HCT116 (cell line): ENCODE data around the gene ADAMTSL5. TPM values are rescaled to one million over a fixed set of nuclear protein-coding genes. Genes with fewer than 3 reads are reported as not detected.

Source experiments
- ATAC-seq: fragments of 200-7000 bp; cut with Tn5 transposase; 2 replicates; pipeline ENCODE4 v1.9.1; 2020; ENCODE audit warnings: mild to moderate bottlenecking, moderate library complexity
- BruUV-seq: library from RNA; stranded (reverse); fragments of 400-500 nt; replicated peaks from 2 replicates; lab custom pipeline; 2021; lab: Mats Ljungman, UMichigan
- CTCF ChIA-PET: fragments of 300-600 bp; sonication (Branson Sonifier 250); formaldehyde crosslinking; loops from one replicate; lab custom pipeline; 2021; ENCODE audit warnings: antibody characterized with exemption; lab: Charles Lee
- POLR2A ChIA-PET: fragments of 300-600, 350-600 bp; sonication (Branson Sonifier 250); formaldehyde crosslinking; loops from one replicate; lab custom pipeline; 2021; ENCODE audit warnings: antibody characterized with exemption; lab: Charles Lee
- RAD21 ChIA-PET, 2 experiments: fragments of 300-600 bp; sonication (Branson Sonifier 250); formaldehyde crosslinking; loops; one replicate each; lab custom pipeline; 2023; ENCODE audit warnings: low total read pairs in 2 of 2; ENCODE audit not compliant: uncharacterized antibody in 2 of 2, unreplicated experiment in 2 of 2, low non-redundant PET in 1 of 2; lab: Charles Lee
- DNase-seq: peaks from one replicate; pipeline ENCODE4 v3.0.0-alpha.2; 2010; ENCODE audit warnings: low read depth, low spot score
- H2AFZ ChIP-seq: fragments of 200-600 bp; shearing (Covaris generic), sonication (generic); 2 replicates; pipeline ENCODE4 v1.6.1; 2017; ENCODE audit warnings: low read depth, mixed run types, mixed read lengths, antibody characterized with exemption, low read length; ENCODE audit not compliant: poor library complexity, severe bottlenecking
- H3K27ac ChIP-seq: 2 replicates; pipeline ENCODE4 v1.5.1; 2012; ENCODE audit warnings: low read depth, low read length
- H3K27me3 ChIP-seq: fragments of 200-600 bp; sonication (generic); 2 replicates; pipeline ENCODE4 v1.6.1; 2016; ENCODE audit warnings: mixed run types, low read length, mixed read lengths; ENCODE audit not compliant: insufficient read depth
- H3K36me3 ChIP-seq, 2 experiments: fragments of 200-500 bp in 1 of 2; fragments of 200-600 bp in 1 of 2; sonication (Bioruptor generic) in 1 of 2; sonication (generic) in 1 of 2; 2 replicates each; pipeline versions ENCODE4 v1.5.1 to v1.6.1; 2014 to 2016; ENCODE audit warnings: low read length in 2 of 2, inconsistent platforms in 1 of 2, mixed read lengths in 1 of 2, mixed run types in 1 of 2; ENCODE audit not compliant: insufficient read depth in 2 of 2, control insufficient read depth in 1 of 2
- H3K4me1 ChIP-seq, 2 experiments: fragments of 200-600 bp in 1 of 2; sonication (generic) in 1 of 2; 2 replicates each; pipeline versions ENCODE4 v1.5.1 to v1.6.1; 2012 to 2017; ENCODE audit warnings: low read length in 2 of 2, inconsistent platforms in 1 of 2, mild to moderate bottlenecking in 1 of 2, mixed read lengths in 1 of 2, mixed run types in 1 of 2, moderate library complexity in 1 of 2; ENCODE audit not compliant: insufficient read depth in 2 of 2, control insufficient read depth in 1 of 2
- H3K4me2 ChIP-seq: fragments of 200-600 bp; sonication (generic); 2 replicates; pipeline ENCODE4 v1.6.1; 2017; ENCODE audit warnings: mixed run types, low read length, mixed read lengths
- H3K4me3 ChIP-seq, 2 experiments: fragments of 200-600 bp in 1 of 2; sonication (generic) in 1 of 2; replicated peaks in 1 of 2; 2 replicates each; pipeline ENCODE4 v1.5.1; 2011 to 2016; ENCODE audit warnings: low read length in 2 of 2, control low read depth in 1 of 2, low read depth in 1 of 2, mild to moderate bottlenecking in 1 of 2, mixed read lengths in 1 of 2, mixed run types in 1 of 2
- H3K79me2 ChIP-seq: fragments of 200-600 bp; sonication (generic); 2 replicates; pipeline ENCODE4 v1.6.1; 2017; ENCODE audit warnings: mild to moderate bottlenecking, mixed run types, low read length, moderate library complexity, mixed read lengths; ENCODE audit not compliant: insufficient read depth
- H3K9ac ChIP-seq: fragments of 200-600 bp; sonication (generic); 2 replicates; pipeline ENCODE4 v1.6.1; 2016; ENCODE audit warnings: low read length, mixed read lengths
- H3K9me2 ChIP-seq: fragments of 200-600 bp; sonication (generic), shearing (Covaris generic); 2 replicates; pipeline ENCODE4 v1.6.1; 2017; ENCODE audit warnings: mixed run types, mild to moderate bottlenecking, moderate library complexity; ENCODE audit not compliant: insufficient read depth
- H3K9me3 ChIP-seq, 2 experiments: fragments of 200-500 bp in 1 of 2; fragments of 200-600 bp in 1 of 2; sonication (Bioruptor generic) in 1 of 2; sonication (generic) in 1 of 2; 2 replicates each; pipeline ENCODE4 v1.6.1; 2014 to 2017; ENCODE audit warnings: low read length in 2 of 2, mixed read lengths in 2 of 2, inconsistent platforms in 1 of 2, low read depth in 1 of 2, mild to moderate bottlenecking in 1 of 2, mixed run types in 1 of 2, moderate library complexity in 1 of 2; ENCODE audit not compliant: control insufficient read depth in 1 of 2, insufficient read depth in 1 of 2
- H4K20me1 ChIP-seq: fragments of 200-600 bp; sonication (generic), shearing (Covaris generic); 2 replicates; pipeline ENCODE4 v1.6.1; 2017; ENCODE audit warnings: mixed run types, mild to moderate bottlenecking, moderate library complexity; ENCODE audit not compliant: insufficient read depth
- CBX3 ChIP-seq: IDR thresholded peaks from 2 replicates; pipeline ENCODE4 v1.6.1; 2012; ENCODE audit warnings: low read depth
- CEBPB ChIP-seq: IDR thresholded peaks from 2 replicates; pipeline ENCODE4 v1.6.1; 2012; ENCODE audit warnings: low read depth
- EGR1 ChIP-seq: IDR thresholded peaks from 2 replicates; pipeline ENCODE4 v1.6.1; 2012; ENCODE audit warnings: low read depth
- ELF1 ChIP-seq: IDR thresholded peaks from 2 replicates; pipeline ENCODE4 v1.6.1; 2012; ENCODE audit warnings: low read depth, borderline replicate concordance
- EZH2 ChIP-seq: fragments of 200-600 bp; sonication (generic); IDR thresholded peaks from 2 replicates; pipeline ENCODE4 v1.6.1; 2017; ENCODE audit warnings: antibody characterized with exemption, mixed run types
- FOSL1 ChIP-seq: IDR thresholded peaks from 2 replicates; pipeline ENCODE4 v1.6.1; 2012; ENCODE audit warnings: low read depth
- JUND ChIP-seq: IDR thresholded peaks from 2 replicates; pipeline ENCODE4 v1.6.1; 2012
- POLR2A ChIP-seq: IDR thresholded peaks from 2 replicates; pipeline ENCODE4 v1.7.0; 2011; ENCODE audit warnings: borderline replicate concordance; ENCODE audit not compliant: insufficient read depth, insufficient read length; ENCODE audit errors: extremely low read depth
- RAD21 ChIP-seq: IDR thresholded peaks from 2 replicates; pipeline ENCODE4 v1.6.1; 2012; ENCODE audit warnings: low read depth, mild to moderate bottlenecking
- SIN3A ChIP-seq: IDR thresholded peaks from 2 replicates; pipeline ENCODE4 v1.6.1; 2012; ENCODE audit warnings: low read depth
- TCF7L2 ChIP-seq: IDR thresholded peaks from 2 replicates; pipeline ENCODE4 v1.7.0; 2011; ENCODE audit warnings: borderline replicate concordance, inconsistent platforms; ENCODE audit not compliant: insufficient read depth, insufficient read length; ENCODE audit errors: extremely low read depth
- YY1 ChIP-seq: IDR thresholded peaks from 2 replicates; pipeline ENCODE4 v1.6.1; 2011; ENCODE audit warnings: low read length, low read depth, moderate library complexity, mild to moderate bottlenecking; ENCODE audit not compliant: insufficient replicate concordance; ENCODE audit errors: extremely low read depth
- ZFX ChIP-seq: fragments of 450-650 bp; IDR thresholded peaks from 2 replicates; pipeline ENCODE4 v1.6.1; 2017
- ZNF274 ChIP-seq: fragments of 200-500 bp; sonication (Bioruptor generic); IDR thresholded peaks from 2 replicates; pipeline ENCODE4 v1.6.1; 2014; ENCODE audit warnings: mild to moderate bottlenecking, low read depth, low read length, inconsistent platforms
- intact Hi-C: fragments of 100-400 bp; cut with micrococcal nuclease; formaldehyde crosslinking; loops from 2 replicates; pipeline ENCODE4 v1.10.0; 2022
- total RNA-seq: library from RNA; stranded (reverse); gene quantifications from one replicate; pipeline ENCODE4 v1.2.1, GENCODE V29; 2021; ENCODE audit not compliant: unreplicated experiment
- TF ChIP-seq, protein P1 (sequence below): IDR thresholded peaks from 2 replicates; pipeline ENCODE4 v1.6.1; 2012
- TF ChIP-seq, protein P2 (sequence below): IDR thresholded peaks from 2 replicates; pipeline ENCODE4 v1.6.1; 2011; ENCODE audit warnings: mild to moderate bottlenecking, low read length, moderate library complexity; ENCODE audit not compliant: insufficient replicate concordance; ENCODE audit errors: extremely low read depth
- TF ChIP-seq, protein P3 (sequence below): IDR thresholded peaks from 2 replicates; pipeline ENCODE4 v1.6.1; 2012; ENCODE audit warnings: low read depth
- TF ChIP-seq, protein P4 (sequence below): IDR thresholded peaks from 2 replicates; pipeline ENCODE4 v1.6.1; 2012
- TF ChIP-seq, protein P5 (sequence below), 3 experiments: fragments of 200-600 bp in 1 of 3; sonication (generic) in 1 of 3; IDR thresholded peaks in 2 of 3; conservative IDR thresholded peaks in 1 of 3; 2 replicates each; pipeline ENCODE4 v1.5.1; 2012 to 2017; ENCODE audit warnings: low read depth in 2 of 3, low read length in 2 of 3, antibody characterized with exemption in 1 of 3, borderline replicate concordance in 1 of 3, control low read depth in 1 of 3, mild to moderate bottlenecking in 1 of 3, mixed read lengths in 1 of 3, mixed run types in 1 of 3, moderate library complexity in 1 of 3; ENCODE audit not compliant: insufficient read depth in 1 of 3

ADAMTSL5 gene
- total RNA-seq, 1 experiment from 2014 or later, result 24.0 TPM

DNA sequence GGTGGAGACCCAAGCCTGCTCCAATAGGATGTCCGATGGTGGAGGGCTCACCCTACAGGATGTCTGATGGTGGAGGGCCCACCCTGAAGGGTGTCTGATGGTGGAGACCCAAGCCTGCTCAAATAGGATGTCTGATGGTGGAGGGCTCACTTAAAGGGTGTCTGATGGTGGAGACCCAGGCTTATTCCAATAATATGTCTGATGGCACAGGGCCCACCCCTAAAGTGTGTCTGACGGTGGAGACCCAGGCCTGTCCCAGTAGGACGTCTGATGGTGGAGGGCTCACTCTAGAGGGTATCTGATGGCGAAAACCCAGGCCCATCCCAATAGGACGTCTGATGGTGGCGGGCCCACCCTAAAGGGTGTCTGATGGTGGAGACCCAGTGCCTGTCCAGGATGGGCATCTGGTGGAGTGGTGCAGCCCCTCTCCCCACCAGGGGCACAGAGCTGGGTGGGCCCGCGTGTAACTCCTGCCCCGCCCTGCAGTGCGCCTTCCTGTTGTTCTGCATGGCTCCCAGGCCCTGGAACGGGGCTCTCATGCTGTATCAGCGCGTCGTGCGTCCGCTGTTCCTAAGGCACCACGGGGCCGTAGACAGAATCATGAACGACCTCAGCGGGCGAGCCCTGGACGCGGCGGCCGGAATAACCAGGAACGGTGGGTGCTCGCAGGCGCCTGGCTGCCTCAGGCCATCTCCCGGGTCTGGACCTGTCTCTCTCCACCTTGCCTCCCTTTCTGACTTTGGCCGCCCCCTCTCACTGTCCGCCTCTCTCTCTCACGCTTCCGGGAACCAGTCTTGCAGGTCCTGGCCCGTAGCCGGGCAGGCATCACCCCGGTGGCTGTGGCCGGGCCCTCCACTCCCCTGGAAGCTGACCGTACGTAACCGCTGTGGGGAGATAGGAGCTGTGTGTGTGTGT, 16.8 kb downstream of the ADAMTSL5 start:
- RAD21 ChIA-PET, result no interaction called here
- peaks cover 13 to 30% of the 10 kb centered on the region in 2 experiments; a peak in 3 of 4 replicates for H3K4me1 ChIP-seq

More for the DNA sequence above, 16.8 kb downstream of the ADAMTSL5 start:
- intact Hi-C loops, result no loop called here
- Histone ChIP-seq H3K79me2 (peaks cover 7% of the 10 kb centered on the region; the same call in 1 of the 2 replicates), H3K9me2 (no peaks in the 10 kb centered on the region), H3K27ac (no peak overlapping the region), H2AFZ (no peak overlapping the region), H4K20me1 (no peaks in the 10 kb centered on the region), H3K36me3 (no peaks in the 10 kb centered on the region), H3K9ac (no peak overlapping the region), H3K4me3 (no peak overlapping the region), H3K9me3 (no peaks in the 10 kb centered on the region), H3K27me3 (no peaks in the 10 kb centered on the region), H3K4me2 (no peak overlapping the region)
- no peak for TF ChIP-seq ZFX
- no peak for TF ChIP-seq JUND
- TF ChIP-seq CBX3, result no peak
- TF ChIP-seq, protein P1, sequence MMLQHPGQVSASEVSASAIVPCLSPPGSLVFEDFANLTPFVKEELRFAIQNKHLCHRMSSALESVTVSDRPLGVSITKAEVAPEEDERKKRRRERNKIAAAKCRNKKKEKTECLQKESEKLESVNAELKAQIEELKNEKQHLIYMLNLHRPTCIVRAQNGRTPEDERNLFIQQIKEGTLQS, result no peak
- TF ChIP-seq, protein P2, sequence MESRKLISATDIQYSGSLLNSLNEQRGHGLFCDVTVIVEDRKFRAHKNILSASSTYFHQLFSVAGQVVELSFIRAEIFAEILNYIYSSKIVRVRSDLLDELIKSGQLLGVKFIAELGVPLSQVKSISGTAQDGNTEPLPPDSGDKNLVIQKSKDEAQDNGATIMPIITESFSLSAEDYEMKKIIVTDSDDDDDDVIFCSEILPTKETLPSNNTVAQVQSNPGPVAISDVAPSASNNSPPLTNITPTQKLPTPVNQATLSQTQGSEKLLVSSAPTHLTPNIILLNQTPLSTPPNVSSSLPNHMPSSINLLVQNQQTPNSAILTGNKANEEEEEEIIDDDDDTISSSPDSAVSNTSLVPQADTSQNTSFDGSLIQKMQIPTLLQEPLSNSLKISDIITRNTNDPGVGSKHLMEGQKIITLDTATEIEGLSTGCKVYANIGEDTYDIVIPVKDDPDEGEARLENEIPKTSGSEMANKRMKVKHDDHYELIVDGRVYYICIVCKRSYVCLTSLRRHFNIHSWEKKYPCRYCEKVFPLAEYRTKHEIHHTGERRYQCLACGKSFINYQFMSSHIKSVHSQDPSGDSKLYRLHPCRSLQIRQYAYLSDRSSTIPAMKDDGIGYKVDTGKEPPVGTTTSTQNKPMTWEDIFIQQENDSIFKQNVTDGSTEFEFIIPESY, result no peak
- TF ChIP-seq, protein P3, sequence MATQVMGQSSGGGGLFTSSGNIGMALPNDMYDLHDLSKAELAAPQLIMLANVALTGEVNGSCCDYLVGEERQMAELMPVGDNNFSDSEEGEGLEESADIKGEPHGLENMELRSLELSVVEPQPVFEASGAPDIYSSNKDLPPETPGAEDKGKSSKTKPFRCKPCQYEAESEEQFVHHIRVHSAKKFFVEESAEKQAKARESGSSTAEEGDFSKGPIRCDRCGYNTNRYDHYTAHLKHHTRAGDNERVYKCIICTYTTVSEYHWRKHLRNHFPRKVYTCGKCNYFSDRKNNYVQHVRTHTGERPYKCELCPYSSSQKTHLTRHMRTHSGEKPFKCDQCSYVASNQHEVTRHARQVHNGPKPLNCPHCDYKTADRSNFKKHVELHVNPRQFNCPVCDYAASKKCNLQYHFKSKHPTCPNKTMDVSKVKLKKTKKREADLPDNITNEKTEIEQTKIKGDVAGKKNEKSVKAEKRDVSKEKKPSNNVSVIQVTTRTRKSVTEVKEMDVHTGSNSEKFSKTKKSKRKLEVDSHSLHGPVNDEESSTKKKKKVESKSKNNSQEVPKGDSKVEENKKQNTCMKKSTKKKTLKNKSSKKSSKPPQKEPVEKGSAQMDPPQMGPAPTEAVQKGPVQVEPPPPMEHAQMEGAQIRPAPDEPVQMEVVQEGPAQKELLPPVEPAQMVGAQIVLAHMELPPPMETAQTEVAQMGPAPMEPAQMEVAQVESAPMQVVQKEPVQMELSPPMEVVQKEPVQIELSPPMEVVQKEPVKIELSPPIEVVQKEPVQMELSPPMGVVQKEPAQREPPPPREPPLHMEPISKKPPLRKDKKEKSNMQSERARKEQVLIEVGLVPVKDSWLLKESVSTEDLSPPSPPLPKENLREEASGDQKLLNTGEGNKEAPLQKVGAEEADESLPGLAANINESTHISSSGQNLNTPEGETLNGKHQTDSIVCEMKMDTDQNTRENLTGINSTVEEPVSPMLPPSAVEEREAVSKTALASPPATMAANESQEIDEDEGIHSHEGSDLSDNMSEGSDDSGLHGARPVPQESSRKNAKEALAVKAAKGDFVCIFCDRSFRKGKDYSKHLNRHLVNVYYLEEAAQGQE, result no peak
- TF ChIP-seq FOSL1, result no peak
- TF ChIP-seq TCF7L2, result no peak
- TF ChIP-seq CEBPB, result no peak
- no peak for TF ChIP-seq YY1
- TF ChIP-seq EGR1, result no peak
- no peak for TF ChIP-seq SIN3A
- TF ChIP-seq, protein P4, sequence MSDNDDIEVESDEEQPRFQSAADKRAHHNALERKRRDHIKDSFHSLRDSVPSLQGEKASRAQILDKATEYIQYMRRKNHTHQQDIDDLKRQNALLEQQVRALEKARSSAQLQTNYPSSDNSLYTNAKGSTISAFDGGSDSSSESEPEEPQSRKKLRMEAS, result no peak
- no peak for TF ChIP-seq POLR2A
- TF ChIP-seq, protein P5, sequence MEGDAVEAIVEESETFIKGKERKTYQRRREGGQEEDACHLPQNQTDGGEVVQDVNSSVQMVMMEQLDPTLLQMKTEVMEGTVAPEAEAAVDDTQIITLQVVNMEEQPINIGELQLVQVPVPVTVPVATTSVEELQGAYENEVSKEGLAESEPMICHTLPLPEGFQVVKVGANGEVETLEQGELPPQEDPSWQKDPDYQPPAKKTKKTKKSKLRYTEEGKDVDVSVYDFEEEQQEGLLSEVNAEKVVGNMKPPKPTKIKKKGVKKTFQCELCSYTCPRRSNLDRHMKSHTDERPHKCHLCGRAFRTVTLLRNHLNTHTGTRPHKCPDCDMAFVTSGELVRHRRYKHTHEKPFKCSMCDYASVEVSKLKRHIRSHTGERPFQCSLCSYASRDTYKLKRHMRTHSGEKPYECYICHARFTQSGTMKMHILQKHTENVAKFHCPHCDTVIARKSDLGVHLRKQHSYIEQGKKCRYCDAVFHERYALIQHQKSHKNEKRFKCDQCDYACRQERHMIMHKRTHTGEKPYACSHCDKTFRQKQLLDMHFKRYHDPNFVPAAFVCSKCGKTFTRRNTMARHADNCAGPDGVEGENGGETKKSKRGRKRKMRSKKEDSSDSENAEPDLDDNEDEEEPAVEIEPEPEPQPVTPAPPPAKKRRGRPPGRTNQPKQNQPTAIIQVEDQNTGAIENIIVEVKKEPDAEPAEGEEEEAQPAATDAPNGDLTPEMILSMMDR (IDR thresholded peaks at IDR 0.05 in 2 of 3, conservative IDR thresholded peaks at IDR 0.05 in 1 of 3; ENCODE audit: borderline replicate concordance in 1 of 3, insufficient read depth in 1 of 3, low read depth in 2 of 3, low read length in 2 of 3), result no peak
- no peak for TF ChIP-seq EZH2
- TF ChIP-seq ELF1, result no peak
- TF ChIP-seq ZNF274, result no peak
- no peak for TF ChIP-seq RAD21
- BruUV-seq, result no TSS peak
- ATAC-seq, result no peak
- ChIA-PET POLR2A (no interaction called here), CTCF (no interaction called here)
- DNase-seq, result no peak
